GM23248 (cell line): Measurements from ENCODE around the gene CCDC142. TPM values are rescaled to one million over a fixed set of nuclear protein-coding genes. Genes with fewer than 3 reads are reported as not detected.
"Not testable (repeated sequence)": the region's sequence is repeated elsewhere in the genome, so short reads cannot be mapped to it uniquely, and the experiment has no call there.

ENCODE experiments used
- DNase-seq: peaks from one replicate; pipeline ENCODE4 v3.0.0-alpha.2; 2015
- H2AFZ ChIP-seq: fragments of 200-600 bp; sonication (generic); 2 replicates; pipeline ENCODE4 v1.6.1; 2016; ENCODE audit warnings: antibody characterized with exemption
- H3F3A ChIP-seq: fragments of 200-600 bp; sonication (generic); 2 replicates; pipeline ENCODE4 v1.6.1; 2016; ENCODE audit warnings: mild to moderate bottlenecking, antibody characterized with exemption, mixed run types; ENCODE audit not compliant: insufficient read depth
- H3K27ac ChIP-seq: fragments of 200-600 bp; sonication (generic); 2 replicates; pipeline ENCODE4 v1.5.1; 2016; ENCODE audit warnings: mild to moderate bottlenecking
- H3K27me3 ChIP-seq: fragments of 200-600 bp; sonication (generic); replicated peaks from 2 replicates; pipeline ENCODE4 v1.6.1; 2016; ENCODE audit warnings: mild to moderate bottlenecking; ENCODE audit not compliant: insufficient read depth
- H3K36me3 ChIP-seq: fragments of 200-600 bp; sonication (generic); 2 replicates; pipeline ENCODE4 v1.6.1; 2016; ENCODE audit warnings: low read depth, mild to moderate bottlenecking
- H3K4me1 ChIP-seq: fragments of 200-600 bp; sonication (generic); 2 replicates; pipeline ENCODE4 v1.6.1; 2016; ENCODE audit warnings: mild to moderate bottlenecking; ENCODE audit not compliant: insufficient read depth
- H3K4me2 ChIP-seq: fragments of 200-600 bp; sonication (generic); one replicate; pipeline ENCODE4 v1.6.1; 2016; ENCODE audit warnings: mild to moderate bottlenecking; ENCODE audit not compliant: unreplicated experiment
- H3K4me3 ChIP-seq: fragments of 200-600 bp; sonication (generic); 2 replicates; pipeline ENCODE4 v1.5.1; 2016; ENCODE audit warnings: mild to moderate bottlenecking
- H3K79me2 ChIP-seq: fragments of 200-600 bp; sonication (generic); 2 replicates; pipeline ENCODE4 v1.6.1; 2016; ENCODE audit warnings: mild to moderate bottlenecking; ENCODE audit not compliant: insufficient read depth
- H3K9ac ChIP-seq: fragments of 200-600 bp; sonication (generic); 2 replicates; pipeline ENCODE4 v1.6.1; 2016; ENCODE audit warnings: mild to moderate bottlenecking
- H3K9me2 ChIP-seq: fragments of 200-600 bp; sonication (generic); 2 replicates; pipeline ENCODE4 v1.6.1; 2016; ENCODE audit warnings: mixed run types, mild to moderate bottlenecking, moderate library complexity; ENCODE audit not compliant: insufficient read depth
- H3K9me3 ChIP-seq: fragments of 200-600 bp; sonication (generic); one replicate; pipeline ENCODE4 v1.6.1; 2017; ENCODE audit warnings: low read depth
- H4K20me1 ChIP-seq: fragments of 200-600 bp; sonication (generic); 2 replicates; pipeline ENCODE4 v1.6.0; 2016; ENCODE audit not compliant: insufficient read depth
- EZH2 ChIP-seq: fragments of 200-600 bp; sonication (generic); IDR thresholded peaks from 2 replicates; pipeline ENCODE4 v1.6.1; 2018; ENCODE audit warnings: antibody characterized with exemption, mild to moderate bottlenecking; ENCODE audit not compliant: insufficient read depth, poor library complexity, severe bottlenecking
- EZH2phosphoT487 ChIP-seq: fragments of 200-600 bp; sonication (generic); IDR thresholded peaks from 2 replicates; pipeline ENCODE4 v1.6.1; 2018; ENCODE audit warnings: antibody characterized with exemption, moderate library complexity, mild to moderate bottlenecking, low read depth; ENCODE audit not compliant: insufficient read depth
- WGBS, 2 experiments: methylation state at CpG; one replicate each; pipeline ENCODE4 v1.1.6; 2015 to 2017; ENCODE audit warnings: low lambda C conversion rate in 2 of 2, low coverage in 1 of 2; ENCODE audit errors: missing lambda C conversion rate in 2 of 2; 5-methylcytosine and 5-hydroxymethylcytosine counted together
- in situ Hi-C: fragments of 300-500 bp; cut with MboI; formaldehyde crosslinking; loops from 2 replicates; pipeline ENCODE4 v1.15.0; 2020
- polyA plus RNA-seq: library from polyadenylated mRNA; unstranded; fragments of >200 nt; fragmentation: Nextera tagmentation; extraction: Ambion mirVana; gene quantifications from 2 replicates; pipeline ENCODE4 v1.2.1, GENCODE V29; 2016
- total RNA-seq: library from RNA; depleted of rRNA; stranded (reverse); fragments of >200 nt; shearing (Covaris generic); gene quantifications from 2 replicates; pipeline ENCODE4 v1.2.3, GENCODE V29; 2014

CCDC142 gene
- total and polyA plus RNA-seq, 2 experiments from 2014 or later, result 5.1 to 6.8 TPM

DNA sequence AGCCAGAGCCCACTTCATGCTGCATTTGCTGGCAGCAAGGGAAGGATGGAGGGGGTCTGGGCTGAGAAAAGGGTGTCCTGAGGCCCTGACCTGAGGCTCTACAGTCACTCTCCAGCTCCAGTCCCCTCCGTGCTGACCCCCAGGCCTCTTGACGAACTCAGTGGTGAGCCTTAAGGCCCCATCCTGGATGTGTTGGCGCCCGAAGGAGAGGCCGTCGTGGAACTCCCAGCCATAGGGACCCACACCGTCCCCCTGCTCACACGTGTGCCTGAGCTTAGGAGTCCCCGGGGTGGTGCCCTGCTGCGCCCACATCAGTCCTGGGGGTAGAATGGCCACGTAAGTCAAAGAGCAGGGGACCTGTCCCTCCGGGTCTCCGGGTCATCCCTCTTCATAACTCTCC, 18.4 kb downstream of the CCDC142 start:
- peak; percentile 47 for DNase-seq
- H3F3A ChIP-seq, result peaks cover 11% of the 10 kb centered on the region
- H3K27me3 ChIP-seq, result no peaks in the 10 kb centered on the region
- peak overlapping the region; percentile 93 for H3K9ac ChIP-seq
- no peak for TF ChIP-seq EZH2phosphoT487
- in situ Hi-C loops, result no loop called here
- peak overlapping the region; percentile 92 for H3K27ac ChIP-seq
- peak overlapping the region; percentile 83 for H2AFZ ChIP-seq
- peak overlapping the region; percentile 89 for H3K4me2 ChIP-seq
- H3K79me2 ChIP-seq, result peaks cover 41% of the 10 kb centered on the region
- no peaks in the 10 kb centered on the region for H4K20me1 ChIP-seq
- H3K4me1 ChIP-seq, result no peaks in the 10 kb centered on the region; the same call in 1 of the 2 replicates
- H3K4me3 ChIP-seq, result peak overlapping the region; percentile 90
- H3K9me2 ChIP-seq, result no peaks in the 10 kb centered on the region
- WGBS, 2 experiments, result 1% methylated on average over 13 of the region's 13 CpGs
- H3K9me3 ChIP-seq, result no peaks in the 10 kb centered on the region
- H3K36me3 ChIP-seq, result no peaks in the 10 kb centered on the region; the same call in 1 of the 2 replicates

DNA sequence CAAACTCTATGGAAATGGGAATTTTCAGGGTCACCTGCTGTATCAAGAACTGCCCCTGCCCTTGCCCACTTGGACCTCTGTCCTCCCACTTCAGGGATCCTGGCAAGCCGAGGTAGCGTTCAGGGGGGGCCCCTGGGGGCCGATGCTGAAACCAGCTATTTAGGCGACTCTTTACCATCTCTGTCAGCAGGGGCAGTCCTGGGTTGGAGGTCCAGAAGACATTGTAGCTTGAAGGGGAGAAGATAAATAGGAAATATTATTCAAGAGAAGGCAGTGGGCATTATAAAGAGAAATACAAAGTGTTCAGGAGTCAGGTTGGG, 20.1 kb downstream of the CCDC142 start:
- in situ Hi-C loops, result no loop called here
- peaks cover 11% of the 10 kb centered on the region for H3F3A ChIP-seq

DNA sequence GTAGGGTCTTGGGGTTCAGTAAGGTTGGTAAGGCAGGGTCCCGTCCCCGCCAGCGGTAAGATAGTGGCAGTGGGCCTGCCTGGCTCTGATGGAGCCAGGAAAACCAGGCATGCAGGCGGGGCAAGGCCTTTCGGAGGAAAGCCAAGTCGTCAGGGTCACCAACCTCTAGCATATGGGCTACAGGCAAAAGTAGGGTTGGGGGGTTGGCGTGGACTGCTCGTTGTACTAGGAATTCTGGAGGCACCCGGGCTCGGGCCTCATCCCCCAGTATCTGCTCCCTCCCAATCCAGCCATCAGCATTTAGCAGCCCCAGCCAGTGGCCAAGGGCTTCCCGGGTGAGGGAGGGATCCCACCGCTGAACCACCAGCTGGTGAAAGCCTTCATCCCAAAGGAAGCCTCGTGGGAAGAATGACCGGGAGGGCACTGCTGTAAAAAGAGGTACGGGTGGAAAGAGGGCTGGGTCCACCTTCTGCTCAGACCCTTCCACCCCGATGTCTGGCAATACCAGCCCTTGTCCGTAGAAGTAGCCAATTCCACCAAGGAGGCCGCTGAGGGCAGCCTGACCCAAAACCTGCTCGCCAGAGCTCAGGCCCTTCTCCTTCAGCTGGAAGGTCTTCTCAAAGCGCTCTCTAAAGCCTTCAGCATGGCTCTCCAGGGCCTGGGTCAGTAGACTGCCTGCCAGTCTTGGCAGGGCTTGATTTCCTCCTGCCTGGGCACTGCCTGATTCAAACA, 20.6 kb downstream of the CCDC142 start:
- Histone ChIP-seq H2AFZ (no peak overlapping the region), H3K9me2 (no peaks in the 10 kb centered on the region), H3K36me3 (no peaks in the 10 kb centered on the region; the same call in 1 of the 2 replicates), H3K4me1 (no peaks in the 10 kb centered on the region; the same call in 1 of the 2 replicates), H4K20me1 (no peaks in the 10 kb centered on the region), H3K4me3 (no peak overlapping the region), H3K27me3 (no peaks in the 10 kb centered on the region), H3K79me2 (peaks cover 51% of the 10 kb centered on the region), H3K9me3 (no peaks in the 10 kb centered on the region), H3K27ac (no peak overlapping the region), H3F3A (peaks cover 7% of the 10 kb centered on the region), H3K4me2 (no peak overlapping the region), H3K9ac (no peak overlapping the region)
- in situ Hi-C loops, result no loop called here
- DNase-seq, result no peak
- TF ChIP-seq EZH2phosphoT487, result no peak
- TF ChIP-seq EZH2, result no peak
- 75% methylated on average over 20 of the region's 20 CpGs for WGBS, 2 experiments

More for the DNA sequence above, 20.1 kb downstream of the CCDC142 start:
- no peak for DNase-seq
- no peak overlapping the region for H3K4me2 ChIP-seq
- H3K9me3 ChIP-seq, result no peaks in the 10 kb centered on the region
- TF ChIP-seq EZH2phosphoT487 (no peak), EZH2 (no peak)
- no peak overlapping the region for H3K27ac ChIP-seq
- no peak overlapping the region for H3K4me3 ChIP-seq
- no peaks in the 10 kb centered on the region; the same call in 1 of the 2 replicates for H3K36me3 ChIP-seq
- no peak overlapping the region for H2AFZ ChIP-seq
- WGBS, 2 experiments, result 72 to 74% methylated on average over 4 of the region's 4 CpGs
- H4K20me1 ChIP-seq, result no peaks in the 10 kb centered on the region
- no peaks in the 10 kb centered on the region; the same call in 1 of the 2 replicates for H3K4me1 ChIP-seq
- peaks cover 51% of the 10 kb centered on the region for H3K79me2 ChIP-seq
- no peaks in the 10 kb centered on the region for H3K9me2 ChIP-seq
- H3K27me3 ChIP-seq, result no peaks in the 10 kb centered on the region
- H3K9ac ChIP-seq, result no peak overlapping the region

DNA sequence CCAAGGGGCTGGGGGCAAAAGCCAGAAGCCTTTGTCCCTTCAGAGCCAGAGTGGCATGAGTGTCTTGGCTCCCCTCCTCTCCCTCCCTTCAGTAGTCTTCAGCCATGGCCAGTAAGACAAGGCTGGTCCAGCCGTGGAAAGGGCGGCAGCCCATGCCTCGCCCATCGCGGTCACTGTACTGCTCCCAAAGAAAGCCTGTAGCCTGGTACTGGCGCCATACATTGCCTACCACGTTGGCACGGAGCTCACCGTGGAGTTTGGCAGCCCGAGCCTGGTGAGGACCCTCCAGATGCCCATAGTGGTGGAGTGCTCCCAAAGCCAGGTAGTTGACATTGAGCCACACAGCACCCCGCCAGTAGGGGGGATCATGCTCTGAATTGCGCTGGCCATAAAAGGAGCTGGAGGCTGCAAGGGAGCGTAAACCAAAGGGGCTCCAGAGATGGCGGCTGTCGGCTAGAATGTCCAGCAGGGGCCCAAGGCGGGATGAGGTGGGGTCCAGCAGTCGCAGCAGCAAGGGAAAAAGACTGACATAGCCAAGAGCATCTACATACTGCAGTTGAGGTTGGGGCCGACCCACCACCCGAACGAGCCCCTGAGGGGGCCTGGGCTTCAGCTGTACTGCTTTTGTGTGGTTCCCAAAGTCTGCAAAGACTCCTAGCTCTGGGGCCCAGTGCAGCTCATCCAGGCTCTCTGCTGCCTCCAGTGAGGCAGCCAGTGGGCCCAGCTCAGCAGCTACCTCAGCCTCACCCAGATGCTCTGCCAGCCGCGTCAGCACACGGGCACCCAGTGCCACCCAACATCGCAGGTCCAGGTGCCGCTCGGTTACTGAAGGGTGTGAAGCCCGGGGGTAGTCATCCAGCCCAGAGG, 21.4 kb downstream of the CCDC142 start:
- Histone ChIP-seq H3K79me2 (peaks cover 52% of the 10 kb centered on the region), H3F3A (peaks cover 10% of the 10 kb centered on the region), H3K36me3 (no peaks in the 10 kb centered on the region; the same call in 1 of the 2 replicates), H3K27me3 (no peaks in the 10 kb centered on the region), H3K27ac (no peak overlapping the region), H4K20me1 (no peaks in the 10 kb centered on the region), H2AFZ (no peak overlapping the region), H3K9me3 (no peaks in the 10 kb centered on the region), H3K9me2 (no peaks in the 10 kb centered on the region), H3K4me2 (no peak overlapping the region), H3K9ac (no peak overlapping the region), H3K4me1 (no peaks in the 10 kb centered on the region; the same call in 1 of the 2 replicates), H3K4me3 (no peak overlapping the region)
- TF ChIP-seq EZH2phosphoT487 (no peak), EZH2 (no peak)
- DNase-seq, result no peak
- in situ Hi-C loops, result no loop called here
- WGBS, 2 experiments, result 86 to 88% methylated on average over 27 of the region's 27 CpGs

DNA sequence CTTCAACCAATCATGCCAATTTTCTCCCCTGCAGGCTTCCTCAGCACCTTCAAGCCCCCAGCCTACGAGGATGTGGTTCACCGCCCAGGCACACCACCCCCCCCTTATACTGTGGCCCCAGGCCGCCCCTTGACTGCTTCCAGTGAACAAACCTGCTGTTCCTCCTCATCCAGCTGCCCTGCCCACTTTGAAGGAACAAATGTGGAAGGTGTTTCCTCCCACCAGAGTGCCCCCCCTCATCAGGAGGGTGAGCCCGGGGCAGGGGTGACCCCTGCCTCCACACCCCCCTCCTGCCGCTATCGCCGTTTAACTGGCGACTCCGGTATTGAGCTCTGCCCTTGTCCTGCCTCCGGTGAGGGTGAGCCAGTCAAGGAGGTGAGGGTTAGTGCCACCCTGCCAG, 22.6 kb downstream of the CCDC142 start:
- H3F3A ChIP-seq, H3K27me3 ChIP-seq, H3K9me3 ChIP-seq, H4K20me1 ChIP-seq, H3K4me1 ChIP-seq, H3K4me2 ChIP-seq, H3K27ac ChIP-seq, H3K4me3 ChIP-seq, H3K36me3 ChIP-seq, H2AFZ ChIP-seq, in situ Hi-C loops, H3K9ac ChIP-seq, DNase-seq, H3K9me2 ChIP-seq: not testable (repeated sequence)
- H3K79me2 ChIP-seq, result peaks cover 52% of the 10 kb centered on the region
- WGBS, 2 experiments, result 71 to 76% methylated on average over 4 to 10 of the region's 10 CpGs

DNA sequence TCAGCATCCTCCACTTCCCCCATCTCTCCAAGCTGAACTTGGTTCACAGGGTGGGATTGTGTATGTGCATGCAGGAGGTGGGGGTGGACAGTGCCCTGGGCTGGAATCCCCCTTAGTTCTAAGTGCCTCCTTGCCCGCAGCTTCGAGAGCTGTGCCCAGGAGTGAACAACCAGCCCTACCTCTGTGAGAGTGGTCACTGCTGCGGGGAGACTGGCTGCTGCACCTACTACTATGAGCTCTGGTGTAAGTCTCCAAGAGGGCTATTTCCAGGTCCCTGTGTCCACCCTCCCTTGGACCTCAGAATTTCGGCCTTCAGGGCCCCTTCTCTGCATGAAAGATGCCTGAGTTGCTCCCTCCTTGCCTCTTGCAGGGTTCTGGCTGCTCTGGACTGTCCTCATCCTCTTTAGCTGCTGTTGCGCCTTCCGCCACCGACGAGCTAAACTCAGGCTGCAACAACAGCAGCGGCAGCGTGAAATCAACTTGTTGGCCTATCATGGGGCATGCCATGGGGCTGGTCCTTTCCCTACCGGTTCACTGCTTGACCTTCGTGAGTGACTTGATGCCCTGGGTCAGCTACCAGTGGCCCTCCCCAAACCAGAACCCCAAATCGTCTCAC, 23.2 kb downstream of the CCDC142 start:
- H3F3A ChIP-seq, in situ Hi-C loops, H3K36me3 ChIP-seq, H3K9me3 ChIP-seq, H3K27me3 ChIP-seq, DNase-seq, H3K4me1 ChIP-seq, H3K27ac ChIP-seq, H4K20me1 ChIP-seq, H2AFZ ChIP-seq, H3K9me2 ChIP-seq: not testable (repeated sequence)
- Histone ChIP-seq H3K9ac (peak overlapping the region; percentile 84), H3K79me2 (peaks cover 52% of the 10 kb centered on the region), H3K4me3 (peak overlapping the region; percentile 87), H3K4me2 (peak overlapping the region; percentile 93)
- WGBS, 2 experiments, result 62 to 71% methylated on average over 13 of the region's 13 CpGs
